ENCODE results near the gene KLRG1. TPM values are rescaled to one million over a fixed set of nuclear protein-coding genes. Genes with fewer than 3 reads are reported as not detected.

KLRG1 gene
- total and polyA plus RNA-seq, 3 donors from 2014 or later, result 2.4 to 4.6 (median 3.5) TPM

GRCh38 chr12:9050521-9051157 is 61.3 kb downstream of the KLRG1 start:
- Histone ChIP-seq H3K36me3 (ENCODE audit: low read depth, missing control alignments) (no peaks in the 10 kb centered on the region), H3K4me1 (no peaks in the 10 kb centered on the region), H3K4me3 (no peak overlapping the region), H3K9me3 (no peaks in the 10 kb centered on the region), H3K27me3 (no peaks in the 10 kb centered on the region), H3K27ac (no peak overlapping the region)
- TF ChIP-seq CTCF (IDR thresholded peaks at IDR 0.05), result no peak
- no peak for TF ChIP-seq POLR2A (IDR thresholded peaks at IDR 0.05)
- 63 to 83% methylated on average over 5 to 13 of the region's 15 CpGs for WGBS, 2 donors
- no peak for DNase-seq
- intact Hi-C loops (cut with DNase I; ENCODE audit: low total_unique reads), result no loop called here

- DNase-seq, result no peak
- TF ChIP-seq CTCF (IDR thresholded peaks at IDR 0.05), result no peak
- no peak for TF ChIP-seq POLR2A (IDR thresholded peaks at IDR 0.05)
- H3K4me3 ChIP-seq, result no peak overlapping the region
- no peaks in the 10 kb centered on the region for H3K36me3 ChIP-seq (ENCODE audit: low read depth, missing control alignments)
- no peaks in the 10 kb centered on the region for H3K9me3 ChIP-seq
- no peaks in the 10 kb centered on the region for H3K4me1 ChIP-seq
- WGBS, 2 donors, result 70 to 83% methylated on average over 4 to 6 of the region's 6 CpGs
- intact Hi-C loops (cut with DNase I; ENCODE audit: low total_unique reads), result no loop called here
- H3K27ac ChIP-seq, result no peak overlapping the region
- H3K27me3 ChIP-seq, result no peaks in the 10 kb centered on the region
Measured at GRCh38 chr12:9051158-9051550, 61.8 kb downstream of the KLRG1 start.

GRCh38 chr12:9052610-9053009 is 63.3 kb downstream of the KLRG1 start:
- H3K9me3 ChIP-seq, result no peaks in the 10 kb centered on the region
- no peaks in the 10 kb centered on the region for H3K36me3 ChIP-seq (ENCODE audit: low read depth, missing control alignments)
- 57 to 65% methylated on average over 1 of the region's 1 CpG for WGBS, 2 donors
- TF ChIP-seq POLR2A (IDR thresholded peaks at IDR 0.05), result no peak
- no peak for TF ChIP-seq CTCF (IDR thresholded peaks at IDR 0.05)
- H3K4me1 ChIP-seq, result no peaks in the 10 kb centered on the region
- intact Hi-C loops (cut with DNase I; ENCODE audit: low total_unique reads), result no loop called here
- H3K27me3 ChIP-seq, result no peaks in the 10 kb centered on the region
- DNase-seq, result no peak
- no peak overlapping the region for H3K4me3 ChIP-seq
- no peak overlapping the region for H3K27ac ChIP-seq

Other genes with a start within 250 kb of the KLRG1 start
- gene A2ML1, start 166.9 kb upstream of the KLRG1 start, total RNA-seq, result 10 to 100 TPM; 47.6 to 81.1 TPM
- gene A2ML1, start 166.9 kb upstream of the KLRG1 start, polyA plus RNA-seq (ENCODE audit: insufficient read depth, low read depth, low replicate concordance), result 20.0 TPM
- gene PHC1, start 75.0 kb upstream of the KLRG1 start, total RNA-seq, result 100 to 1,000 TPM; 134 to 154 TPM
- 112 TPM for gene PHC1, start 75.0 kb upstream of the KLRG1 start, polyA plus RNA-seq (ENCODE audit: insufficient read depth, low read depth, low replicate concordance)
- 100 to 1,000 TPM; 166 to 172 TPM for gene M6PR, start 39.9 kb upstream of the KLRG1 start, total RNA-seq
- gene M6PR, start 39.9 kb upstream of the KLRG1 start, polyA plus RNA-seq (ENCODE audit: insufficient read depth, low read depth, low replicate concordance), result 127 TPM
- 100 to 1,000 TPM in 1 of 2 donors, 10 to 100 TPM in 1; 64.2 to 151 TPM for gene A2M, start 126.4 kb downstream of the KLRG1 start, total RNA-seq
- gene A2M, start 126.4 kb downstream of the KLRG1 start, polyA plus RNA-seq (ENCODE audit: insufficient read depth, low read depth, low replicate concordance), result 200 TPM
- gene PZP, start 218.8 kb downstream of the KLRG1 start, total RNA-seq, result 1 to 10 TPM; 4.6 to 6.5 TPM
- gene PZP, start 218.8 kb downstream of the KLRG1 start, polyA plus RNA-seq (ENCODE audit: insufficient read depth, low read depth, low replicate concordance), result 10.7 TPM

Measured in testis (tissue), 3 donors.